ENCODE data around the gene EXOC4.

EXOC4 gene

GRCh38 chr7:133873187-133873586 is 620.3 kb downstream of the EXOC4 start:
- Histone ChIP-seq H3K4ac (ENCODE audit: low read depth, low read length) (no peak overlapping the region), H2BK5ac (ENCODE audit: low read length) (no peak overlapping the region), H3K4me1 (ENCODE audit: control insufficient read depth, low read depth, low read length) (peaks cover 3% of the 10 kb centered on the region), H2BK120ac (ENCODE audit: low read depth, low read length) (no peak overlapping the region), H4K5ac (ENCODE audit: low read length) (no peak overlapping the region), H3K79me1 (ENCODE audit: low read length) (no peaks in the 10 kb centered on the region), H3K79me2 (ENCODE audit: control insufficient read depth, insufficient read depth, low read length) (no peaks in the 10 kb centered on the region), H3K18ac (ENCODE audit: low read length) (no peak overlapping the region), H3K4me2 (ENCODE audit: low read length) (no peak overlapping the region), H3K4me3 (ENCODE audit: low read length) (no peak overlapping the region), H3K27ac (ENCODE audit: low read depth, low read length) (no peak overlapping the region), H3K56ac (ENCODE audit: low read length) (no peak overlapping the region), H3K27me3 (ENCODE audit: insufficient read depth, low read length, poor library complexity) (no peaks in the 10 kb centered on the region), H2BK15ac (replicated peaks; ENCODE audit: low read depth) (no peak overlapping the region), H3K9ac (ENCODE audit: low read length) (no peak overlapping the region), H3K23ac (ENCODE audit: low read length) (no peak overlapping the region), H2AK5ac (ENCODE audit: low read length) (no peak overlapping the region), H3K36me3 (ENCODE audit: control insufficient read depth, insufficient read depth, low read length) (no peaks in the 10 kb centered on the region), H4K8ac (ENCODE audit: low read depth, low read length) (no peak overlapping the region)
- DNase-seq: no peak
- no CpG with 5 or more reads among the region's 4 CpGs for WGBS (ENCODE audit: extremely low coverage, insufficient coverage, low lambda C conversion rate)

- H2BK120ac ChIP-seq (ENCODE audit: low read depth, low read length): no peak overlapping the region
- no peaks in the 10 kb centered on the region for H3K79me1 ChIP-seq (ENCODE audit: low read length)
- H3K4ac ChIP-seq (ENCODE audit: low read depth, low read length): no peak overlapping the region
- no CpG with 5 or more reads among the region's 2 CpGs for WGBS (ENCODE audit: extremely low coverage, insufficient coverage, low lambda C conversion rate)
- H4K5ac ChIP-seq (ENCODE audit: low read length): no peak overlapping the region
- H3K4me1 ChIP-seq (ENCODE audit: control insufficient read depth, low read depth, low read length): peaks cover 3% of the 10 kb centered on the region
- no peak overlapping the region for H3K4me2 ChIP-seq (ENCODE audit: low read length)
- no peak overlapping the region for H4K8ac ChIP-seq (ENCODE audit: low read depth, low read length)
- no peak for DNase-seq
- no peak overlapping the region for H3K4me3 ChIP-seq (ENCODE audit: low read length)
- H3K18ac ChIP-seq (ENCODE audit: low read length): no peak overlapping the region
- no peak overlapping the region for H3K23ac ChIP-seq (ENCODE audit: low read length)
- no peaks in the 10 kb centered on the region for H3K36me3 ChIP-seq (ENCODE audit: control insufficient read depth, insufficient read depth, low read length)
- H3K27me3 ChIP-seq (ENCODE audit: insufficient read depth, low read length, poor library complexity): no peaks in the 10 kb centered on the region
- H3K27ac ChIP-seq (ENCODE audit: low read depth, low read length): no peak overlapping the region
- H2BK15ac ChIP-seq (replicated peaks; ENCODE audit: low read depth): no peak overlapping the region
- H3K9ac ChIP-seq (ENCODE audit: low read length): no peak overlapping the region
- no peak overlapping the region for H2AK5ac ChIP-seq (ENCODE audit: low read length)
- no peak overlapping the region for H3K56ac ChIP-seq (ENCODE audit: low read length)
- H2BK5ac ChIP-seq (ENCODE audit: low read length): no peak overlapping the region
- no peaks in the 10 kb centered on the region for H3K79me2 ChIP-seq (ENCODE audit: control insufficient read depth, insufficient read depth, low read length)
Measured at GRCh38 chr7:133873631-133874030, 620.8 kb downstream of the EXOC4 start.

- Histone ChIP-seq H2AK5ac (ENCODE audit: low read length) (no peak overlapping the region), H3K4me1 (ENCODE audit: control insufficient read depth, low read depth, low read length) (peaks cover 1% of the 10 kb centered on the region), H3K4me2 (ENCODE audit: low read length) (no peak overlapping the region), H3K27ac (ENCODE audit: low read depth, low read length) (no peak overlapping the region), H3K79me2 (ENCODE audit: control insufficient read depth, insufficient read depth, low read length) (no peaks in the 10 kb centered on the region), H2BK120ac (ENCODE audit: low read depth, low read length) (no peak overlapping the region), H3K23ac (ENCODE audit: low read length) (no peak overlapping the region), H3K36me3 (ENCODE audit: control insufficient read depth, insufficient read depth, low read length) (no peaks in the 10 kb centered on the region), H2BK15ac (replicated peaks; ENCODE audit: low read depth) (no peak overlapping the region), H4K8ac (ENCODE audit: low read depth, low read length) (no peak overlapping the region), H3K4ac (ENCODE audit: low read depth, low read length) (no peak overlapping the region), H2BK5ac (ENCODE audit: low read length) (no peak overlapping the region), H3K18ac (ENCODE audit: low read length) (no peak overlapping the region), H3K56ac (ENCODE audit: low read length) (no peak overlapping the region), H3K79me1 (ENCODE audit: low read length) (no peaks in the 10 kb centered on the region), H4K5ac (ENCODE audit: low read length) (no peak overlapping the region), H3K27me3 (ENCODE audit: insufficient read depth, low read length, poor library complexity) (no peaks in the 10 kb centered on the region), H3K4me3 (ENCODE audit: low read length) (no peak overlapping the region), H3K9ac (ENCODE audit: low read length) (no peak overlapping the region)
- WGBS (ENCODE audit: extremely low coverage, insufficient coverage, low lambda C conversion rate): no CpG with 5 or more reads among the region's 3 CpGs
- no peak for DNase-seq
Measured at GRCh38 chr7:133883591-133883990, 630.7 kb downstream of the EXOC4 start.

- Histone ChIP-seq H3K36me3 (ENCODE audit: control insufficient read depth, insufficient read depth, low read length) (no peaks in the 10 kb centered on the region), H3K79me1 (ENCODE audit: low read length) (no peaks in the 10 kb centered on the region), H2BK5ac (ENCODE audit: low read length) (no peak overlapping the region), H3K4me2 (ENCODE audit: low read length) (no peak overlapping the region), H2BK120ac (ENCODE audit: low read depth, low read length) (no peak overlapping the region), H3K4me3 (ENCODE audit: low read length) (no peak overlapping the region), H3K4ac (ENCODE audit: low read depth, low read length) (no peak overlapping the region), H3K27ac (ENCODE audit: low read depth, low read length) (no peak overlapping the region), H3K79me2 (ENCODE audit: control insufficient read depth, insufficient read depth, low read length) (no peaks in the 10 kb centered on the region), H3K23ac (ENCODE audit: low read length) (no peak overlapping the region), H4K8ac (ENCODE audit: low read depth, low read length) (no peak overlapping the region), H3K18ac (ENCODE audit: low read length) (no peak overlapping the region), H2AK5ac (ENCODE audit: low read length) (no peak overlapping the region), H3K4me1 (ENCODE audit: control insufficient read depth, low read depth, low read length) (peaks cover 1% of the 10 kb centered on the region), H3K9ac (ENCODE audit: low read length) (no peak overlapping the region), H3K56ac (ENCODE audit: low read length) (no peak overlapping the region), H4K5ac (ENCODE audit: low read length) (no peak overlapping the region), H2BK15ac (replicated peaks; ENCODE audit: low read depth) (no peak overlapping the region), H3K27me3 (ENCODE audit: insufficient read depth, low read length, poor library complexity) (no peaks in the 10 kb centered on the region)
- no CpG with 5 or more reads among the region's 5 CpGs for WGBS (ENCODE audit: extremely low coverage, insufficient coverage, low lambda C conversion rate)
- DNase-seq: no peak
Measured at GRCh38 chr7:133885213-133885612, 632.3 kb downstream of the EXOC4 start.

GRCh38 chr7:133886086-133886485 is 633.2 kb downstream of the EXOC4 start:
- Histone ChIP-seq H4K8ac (ENCODE audit: low read depth, low read length) (no peak overlapping the region), H2AK5ac (ENCODE audit: low read length) (no peak overlapping the region), H3K18ac (ENCODE audit: low read length) (no peak overlapping the region), H3K56ac (ENCODE audit: low read length) (no peak overlapping the region), H3K4me1 (ENCODE audit: control insufficient read depth, low read depth, low read length) (peaks cover 1% of the 10 kb centered on the region), H3K27me3 (ENCODE audit: insufficient read depth, low read length, poor library complexity) (no peaks in the 10 kb centered on the region), H3K79me1 (ENCODE audit: low read length) (no peaks in the 10 kb centered on the region), H3K23ac (ENCODE audit: low read length) (no peak overlapping the region), H2BK120ac (ENCODE audit: low read depth, low read length) (no peak overlapping the region), H3K4me2 (ENCODE audit: low read length) (no peak overlapping the region), H3K9ac (ENCODE audit: low read length) (no peak overlapping the region), H2BK5ac (ENCODE audit: low read length) (no peak overlapping the region), H3K36me3 (ENCODE audit: control insufficient read depth, insufficient read depth, low read length) (no peaks in the 10 kb centered on the region), H4K5ac (ENCODE audit: low read length) (no peak overlapping the region), H3K4me3 (ENCODE audit: low read length) (no peak overlapping the region), H3K27ac (ENCODE audit: low read depth, low read length) (no peak overlapping the region), H2BK15ac (replicated peaks; ENCODE audit: low read depth) (no peak overlapping the region), H3K79me2 (ENCODE audit: control insufficient read depth, insufficient read depth, low read length) (no peaks in the 10 kb centered on the region), H3K4ac (ENCODE audit: low read depth, low read length) (no peak overlapping the region)
- no CpG with 5 or more reads among the region's 3 CpGs for WGBS (ENCODE audit: extremely low coverage, insufficient coverage, low lambda C conversion rate)
- no peak for DNase-seq

GRCh38 chr7:133886797-133887196 is 633.9 kb downstream of the EXOC4 start:
- H3K9ac ChIP-seq (ENCODE audit: low read length): no peak overlapping the region
- no peaks in the 10 kb centered on the region for H3K36me3 ChIP-seq (ENCODE audit: control insufficient read depth, insufficient read depth, low read length)
- no peaks in the 10 kb centered on the region for H3K79me2 ChIP-seq (ENCODE audit: control insufficient read depth, insufficient read depth, low read length)
- no peak overlapping the region for H4K8ac ChIP-seq (ENCODE audit: low read depth, low read length)
- no peak overlapping the region for H3K23ac ChIP-seq (ENCODE audit: low read length)
- no peak overlapping the region for H3K18ac ChIP-seq (ENCODE audit: low read length)
- H3K27me3 ChIP-seq (ENCODE audit: insufficient read depth, low read length, poor library complexity): no peaks in the 10 kb centered on the region
- H3K4me3 ChIP-seq (ENCODE audit: low read length): no peak overlapping the region
- no peak for DNase-seq
- no peaks in the 10 kb centered on the region for H3K79me1 ChIP-seq (ENCODE audit: low read length)
- no peaks in the 10 kb centered on the region for H3K4me1 ChIP-seq (ENCODE audit: control insufficient read depth, low read depth, low read length)
- no peak overlapping the region for H2BK15ac ChIP-seq (replicated peaks; ENCODE audit: low read depth)
- H4K5ac ChIP-seq (ENCODE audit: low read length): no peak overlapping the region
- no peak overlapping the region for H2AK5ac ChIP-seq (ENCODE audit: low read length)
- H3K27ac ChIP-seq (ENCODE audit: low read depth, low read length): no peak overlapping the region
- no peak overlapping the region for H3K56ac ChIP-seq (ENCODE audit: low read length)
- no peak overlapping the region for H2BK5ac ChIP-seq (ENCODE audit: low read length)
- no CpG with 5 or more reads among the region's 2 CpGs for WGBS (ENCODE audit: extremely low coverage, insufficient coverage, low lambda C conversion rate)
- no peak overlapping the region for H3K4me2 ChIP-seq (ENCODE audit: low read length)
- no peak overlapping the region for H2BK120ac ChIP-seq (ENCODE audit: low read depth, low read length)
- H3K4ac ChIP-seq (ENCODE audit: low read depth, low read length): no peak overlapping the region
